PC-9 (cell line): ENCODE results near the gene SNX15. TPM values are rescaled to one million over a fixed set of nuclear protein-coding genes. Genes with fewer than 3 reads are reported as not detected.

Experiments
- BruUV-seq: library from RNA; stranded (reverse); fragments of 400-500 nt; replicated peaks from 2 replicates; lab custom pipeline; 2021; lab: Mats Ljungman, UMichigan
- CTCF ChIA-PET: fragments of 300-600 bp; sonication (Branson Sonifier 250); formaldehyde crosslinking; loops from one replicate; lab custom pipeline; 2022; ENCODE audit warnings: antibody characterized with exemption; lab: Charles Lee
- POLR2A ChIA-PET: fragments of 300-600 bp; sonication (Branson Sonifier 250); formaldehyde crosslinking; loops from one replicate; lab custom pipeline; 2022; ENCODE audit warnings: antibody characterized with exemption; ENCODE audit not compliant: unreplicated experiment; lab: Charles Lee
- DNase-seq, 2 experiments: peaks; one replicate each; pipeline versions ENCODE4 v3.0.0 to v3.0.0-alpha.2; 2015 to 2022; ENCODE audit warnings: mixed read lengths in 1 of 2
- H2AFZ ChIP-seq: fragments of 200-600 bp; sonication (generic); 2 replicates; pipeline ENCODE4 v1.8.1; 2017; ENCODE audit warnings: antibody characterized with exemption
- H3F3A ChIP-seq: fragments of 200-600 bp; sonication (generic); 2 replicates; pipeline ENCODE4 v1.8.1; 2017; ENCODE audit warnings: antibody characterized with exemption, mild to moderate bottlenecking, low read depth; ENCODE audit not compliant: insufficient read depth
- H3K27ac ChIP-seq: fragments of 200-600 bp; sonication (generic); 2 replicates; pipeline ENCODE4 v1.6.1; 2016; ENCODE audit warnings: mixed run types
- H3K27me3 ChIP-seq: fragments of 200-600 bp; sonication (generic); 2 replicates; pipeline ENCODE4 v1.6.1; 2016; ENCODE audit warnings: low read depth, mixed run types; ENCODE audit not compliant: insufficient read depth
- H3K36me3 ChIP-seq: fragments of 200-600 bp; sonication (generic); 2 replicates; pipeline ENCODE4 v1.6.1; 2016; ENCODE audit warnings: low read depth, mixed run types
- H3K4me1 ChIP-seq: fragments of 200-600 bp; sonication (generic); replicated peaks from 2 replicates; pipeline ENCODE4 v1.6.1; 2016; ENCODE audit warnings: mixed run types; ENCODE audit not compliant: insufficient read depth
- H3K4me2 ChIP-seq: fragments of 200-600 bp; sonication (generic); 2 replicates; pipeline ENCODE4 v1.6.1; 2017; ENCODE audit warnings: mixed run types
- H3K4me3 ChIP-seq: fragments of 200-600 bp; sonication (generic); 2 replicates; pipeline ENCODE4 v1.6.1; 2016; ENCODE audit warnings: mixed run types
- H3K79me2 ChIP-seq: fragments of 200-600 bp; sonication (generic); 2 replicates; pipeline ENCODE4 v1.6.1; 2017; ENCODE audit warnings: low read depth, mixed run types
- H3K9me2 ChIP-seq: fragments of 200-600 bp; sonication (generic); 2 replicates; pipeline ENCODE4 v1.8.1; 2017; ENCODE audit warnings: mild to moderate bottlenecking; ENCODE audit not compliant: insufficient read depth
- H3K9me3 ChIP-seq: fragments of 200-600 bp; sonication (generic); 2 replicates; pipeline ENCODE4 v1.8.1; 2016; ENCODE audit warnings: low read depth; ENCODE audit not compliant: insufficient read depth
- H4K20me1 ChIP-seq: fragments of 200-600 bp; sonication (generic); 2 replicates; pipeline ENCODE4 v1.8.1; 2017; ENCODE audit not compliant: insufficient read depth
- CTCF ChIP-seq: fragments of 200-600 bp; sonication (generic); conservative IDR thresholded peaks from 2 replicates; pipeline ENCODE4 v1.6.1; 2017; ENCODE audit warnings: mixed run types, antibody characterized with exemption, mild to moderate bottlenecking, moderate library complexity
- EZH2 ChIP-seq: fragments of 200-600 bp; sonication (generic); IDR thresholded peaks from 2 replicates; pipeline ENCODE4 v1.8.0; 2017; ENCODE audit warnings: antibody characterized with exemption, low read depth
- intact Hi-C: fragments of 100-400 bp; cut with micrococcal nuclease; formaldehyde crosslinking; loops from one replicate; pipeline ENCODE4 v1.10.0; 2022; ENCODE audit not compliant: unreplicated experiment
- microRNA-seq: library from miRNA; unstranded; fragments of <30 nt; microRNA quantifications from one replicate; pipeline ENCODE4 v1.2.0, GENCODE V29; 2021; ENCODE audit warnings: borderline number of aligned reads, borderline replicate concordance
- total RNA-seq: library from RNA; stranded (reverse); gene quantifications from 2 replicates; pipeline ENCODE4 v1.2.3, GENCODE V29; 2021

SNX15 gene
- total RNA-seq, 1 experiment from 2014 or later, result 38.2 TPM

GRCh38 chr11:65087216-65087615 is 60.0 kb downstream of the SNX15 start:
- Histone ChIP-seq H3K4me1 (peaks cover 17% of the 10 kb centered on the region), H4K20me1 (no peaks in the 10 kb centered on the region), H3K36me3 (peaks cover 13% of the 10 kb centered on the region), H3K4me3 (no peak overlapping the region), H2AFZ (no peak overlapping the region), H3K79me2 (peaks cover 35% of the 10 kb centered on the region), H3K27me3 (no peaks in the 10 kb centered on the region), H3K4me2 (no peak overlapping the region), H3F3A (peaks cover 18% of the 10 kb centered on the region; the same call in 1 of the 2 replicates), H3K27ac (no peak overlapping the region), H3K9me2 (no peaks in the 10 kb centered on the region), H3K9me3 (no peaks in the 10 kb centered on the region)
- ChIA-PET CTCF (no interaction called here), POLR2A (no interaction called here)
- intact Hi-C loops, result no loop called here
- no TSS peak for BruUV-seq
- no peak for DNase-seq
- no peak for TF ChIP-seq CTCF
- no peak for TF ChIP-seq EZH2

DNA sequence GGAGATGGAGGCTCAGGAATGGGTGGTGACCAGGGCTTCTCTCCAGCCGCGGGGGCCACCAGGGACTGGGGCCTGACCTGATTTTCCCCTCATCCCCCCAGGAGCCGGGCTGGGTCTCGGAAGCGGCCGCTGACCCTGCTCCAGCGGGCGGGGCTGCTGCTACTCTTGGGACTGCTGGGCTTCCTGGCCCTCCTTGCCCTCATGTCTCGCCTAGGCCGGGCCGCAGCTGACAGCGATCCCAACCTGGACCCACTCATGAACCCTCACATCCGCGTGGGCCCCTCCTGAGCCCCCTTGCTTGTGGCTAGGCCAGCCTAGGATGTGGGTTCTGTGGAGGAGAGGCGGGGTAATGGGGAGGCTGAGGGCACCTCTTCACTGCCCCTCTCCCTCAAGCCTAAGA is 60.6 kb downstream of the SNX15 start:
- peaks cover 21% of the 10 kb centered on the region; the same call in 1 of the 2 replicates for H3F3A ChIP-seq
- no TSS peak for BruUV-seq
- CTCF ChIA-PET, result no interaction called here
- H3K4me3 ChIP-seq, result no peak overlapping the region
- no peak overlapping the region for H3K4me2 ChIP-seq
- peaks cover 13% of the 10 kb centered on the region for H3K4me1 ChIP-seq
- H4K20me1 ChIP-seq, result no peaks in the 10 kb centered on the region
- DNase-seq, result no peak
- H3K27me3 ChIP-seq, result no peaks in the 10 kb centered on the region
- intact Hi-C loops, result no loop called here
- POLR2A ChIA-PET, result no interaction called here
- no peaks in the 10 kb centered on the region for H3K9me3 ChIP-seq
- H3K79me2 ChIP-seq, result peaks cover 29% of the 10 kb centered on the region
- H3K9me2 ChIP-seq, result no peaks in the 10 kb centered on the region
- H3K27ac ChIP-seq, result no peak overlapping the region
- no peak overlapping the region for H2AFZ ChIP-seq
- peaks cover 13% of the 10 kb centered on the region for H3K36me3 ChIP-seq
- TF ChIP-seq EZH2, result no peak
- TF ChIP-seq CTCF, result no peak

- ChIA-PET POLR2A (no interaction called here), CTCF (no interaction called here)
- intact Hi-C loops, result no loop called here
- peaks cover 16% of the 10 kb centered on the region for H3K79me2 ChIP-seq
- peaks cover 13% of the 10 kb centered on the region for H3K36me3 ChIP-seq
- H4K20me1 ChIP-seq, result no peaks in the 10 kb centered on the region
- no peak overlapping the region for H3K4me3 ChIP-seq
- BruUV-seq, result no TSS peak
- no peak overlapping the region for H3K27ac ChIP-seq
- peaks cover 10% of the 10 kb centered on the region for H3K4me1 ChIP-seq
- H3K4me2 ChIP-seq, result no peak overlapping the region
- no peaks in the 10 kb centered on the region for H3K27me3 ChIP-seq
- no peaks in the 10 kb centered on the region for H3K9me2 ChIP-seq
- DNase-seq, result no peak
- H2AFZ ChIP-seq, result no peak overlapping the region
- H3K9me3 ChIP-seq, result no peaks in the 10 kb centered on the region
- no peak for TF ChIP-seq EZH2
- TF ChIP-seq CTCF, result no peak
- H3F3A ChIP-seq, result peaks cover 35% of the 10 kb centered on the region; the same call in 1 of the 2 replicates
Measured at GRCh38 chr11:65089621-65090020, 62.4 kb downstream of the SNX15 start.

Small RNA genes lying within 50 kb of the gene (microRNA-seq; reads per million reads assigned to microRNA genes)
- gene MIR6879, result not detected

Other genes starting within 250 kb of the SNX15 start
- gene SF1, start 248.9 kb upstream of the SNX15 start, total RNA-seq, result 253 and 336 TPM in 2 replicates
- gene MAP4K2, start 224.2 kb upstream of the SNX15 start, total RNA-seq, result 32.6 and 34.3 TPM in 2 replicates
- 48.7 and 61.6 TPM in 2 replicates for gene MEN1, start 216.9 kb upstream of the SNX15 start, total RNA-seq
- gene CDC42BPG, start 182.8 kb upstream of the SNX15 start, total RNA-seq, result 31.3 and 33.8 TPM in 2 replicates
- 110 and 134 TPM in 2 replicates for gene EHD1, start 148.8 kb upstream of the SNX15 start, total RNA-seq
- 48.2 and 53.2 TPM in 2 replicates for gene ATG2A, start 110.2 kb upstream of the SNX15 start, total RNA-seq
- gene PPP2R5B, start 102.8 kb upstream of the SNX15 start, total RNA-seq, result 13.7 and 13.9 TPM in 2 replicates
- 1.0 and 2.1 TPM in 2 replicates for gene GPHA2, start 91.5 kb upstream of the SNX15 start, total RNA-seq
- 4.5 and 7.1 TPM in 2 replicates for gene MAJIN, start 55.3 kb upstream of the SNX15 start, total RNA-seq
- 0.46 and 1.2 TPM in 2 replicates for gene BATF2, start 30.5 kb upstream of the SNX15 start, total RNA-seq
- 97.5 and 106 TPM in 2 replicates for gene ARL2, start 13.3 kb upstream of the SNX15 start, total RNA-seq
- 33.9 and 48.0 TPM in 2 replicates for gene SAC3D1, start 13.8 kb downstream of the SNX15 start, total RNA-seq
- not detected in 2 replicates for gene NAALADL1, start 31.1 kb downstream of the SNX15 start, total RNA-seq
- 86.4 and 97.8 TPM in 2 replicates for gene CDCA5, start 56.6 kb downstream of the SNX15 start, total RNA-seq
- 63.6 and 68.2 TPM in 2 replicates for gene ZFPL1, start 56.8 kb downstream of the SNX15 start, total RNA-seq
- 113 and 279 TPM in 2 replicates for gene VPS51, start 68.8 kb downstream of the SNX15 start, total RNA-seq
- gene TM7SF2, start 84.4 kb downstream of the SNX15 start, total RNA-seq, result 49.5 and 72.3 TPM in 2 replicates
- gene ZNHIT2, start 90.3 kb downstream of the SNX15 start, total RNA-seq, result 13.7 and 22.3 TPM in 2 replicates
- 973 and 1,165 TPM in 2 replicates for gene FAU, start 94.7 kb downstream of the SNX15 start, total RNA-seq
- gene MRPL49, start 94.9 kb downstream of the SNX15 start, total RNA-seq, result 84.5 and 95.0 TPM in 2 replicates
- 40.9 and 51.5 TPM in 2 replicates for gene SYVN1, start 107.1 kb downstream of the SNX15 start, total RNA-seq
- not detected in 2 replicates for gene SPDYC, start 142.8 kb downstream of the SNX15 start, total RNA-seq
- gene CAPN1, start 154.5 kb downstream of the SNX15 start, total RNA-seq, result 502 and 559 TPM in 2 replicates
- 37.1 and 39.3 TPM in 2 replicates for gene POLA2, start 234.5 kb downstream of the SNX15 start, total RNA-seq